ENCODE measurements around the gene CARS1. TPM values are rescaled to one million over a fixed set of nuclear protein-coding genes. Genes with fewer than 3 reads are reported as not detected.

Gene CARS1
- total RNA-seq, 1 donor = 68.2 TPM

DNA sequence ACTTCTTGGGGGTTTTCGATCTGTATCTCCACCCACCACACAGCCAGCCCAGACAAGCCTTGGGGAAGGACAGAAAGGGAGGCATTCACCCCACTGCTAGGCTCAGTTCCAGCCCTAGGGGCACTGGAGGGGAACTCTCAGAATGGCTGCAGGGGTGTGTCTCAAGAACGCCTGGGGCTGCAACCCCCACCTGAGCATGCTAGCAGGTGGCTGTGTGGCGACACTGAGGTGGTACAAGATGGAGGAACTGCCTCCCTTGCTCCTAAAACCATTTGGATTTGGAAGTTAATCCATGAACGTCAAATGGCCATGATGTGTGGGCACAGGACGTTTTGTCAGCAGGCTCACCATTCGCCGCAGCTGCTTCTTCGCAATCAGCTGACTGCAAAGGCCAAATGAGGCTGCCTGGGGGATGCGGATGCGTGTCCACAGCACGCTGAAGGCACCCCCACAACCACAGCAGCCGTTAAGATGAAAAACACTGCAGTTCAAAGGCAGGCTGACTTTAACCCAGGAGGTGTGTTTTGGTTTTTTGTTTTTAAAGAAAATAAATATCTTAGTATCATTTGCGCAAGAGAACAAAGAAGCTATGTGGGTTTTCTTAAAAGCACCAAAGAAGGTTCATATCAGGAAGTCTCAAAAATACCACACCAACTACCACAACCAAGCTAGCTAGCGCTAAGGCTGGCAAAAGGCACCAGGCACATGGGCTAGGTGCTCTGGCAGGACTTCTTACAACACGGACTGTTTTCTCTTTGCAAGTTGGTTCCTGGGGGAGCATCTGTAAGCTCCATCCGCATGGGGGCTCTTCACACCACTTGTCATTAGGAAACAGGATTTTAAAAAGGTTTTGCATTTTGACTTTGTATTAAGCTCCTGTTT is 42.9 kb downstream of the CARS1 start:
- TF ChIP-seq, protein P1, sequence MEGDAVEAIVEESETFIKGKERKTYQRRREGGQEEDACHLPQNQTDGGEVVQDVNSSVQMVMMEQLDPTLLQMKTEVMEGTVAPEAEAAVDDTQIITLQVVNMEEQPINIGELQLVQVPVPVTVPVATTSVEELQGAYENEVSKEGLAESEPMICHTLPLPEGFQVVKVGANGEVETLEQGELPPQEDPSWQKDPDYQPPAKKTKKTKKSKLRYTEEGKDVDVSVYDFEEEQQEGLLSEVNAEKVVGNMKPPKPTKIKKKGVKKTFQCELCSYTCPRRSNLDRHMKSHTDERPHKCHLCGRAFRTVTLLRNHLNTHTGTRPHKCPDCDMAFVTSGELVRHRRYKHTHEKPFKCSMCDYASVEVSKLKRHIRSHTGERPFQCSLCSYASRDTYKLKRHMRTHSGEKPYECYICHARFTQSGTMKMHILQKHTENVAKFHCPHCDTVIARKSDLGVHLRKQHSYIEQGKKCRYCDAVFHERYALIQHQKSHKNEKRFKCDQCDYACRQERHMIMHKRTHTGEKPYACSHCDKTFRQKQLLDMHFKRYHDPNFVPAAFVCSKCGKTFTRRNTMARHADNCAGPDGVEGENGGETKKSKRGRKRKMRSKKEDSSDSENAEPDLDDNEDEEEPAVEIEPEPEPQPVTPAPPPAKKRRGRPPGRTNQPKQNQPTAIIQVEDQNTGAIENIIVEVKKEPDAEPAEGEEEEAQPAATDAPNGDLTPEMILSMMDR (IDR thresholded peaks at IDR 0.05; ENCODE audit: insufficient read depth, low read depth, low read length) = no peak
- no peak overlapping the region for H3K4me3 ChIP-seq (ENCODE audit: low read depth, low read length)
- no peak for DNase-seq (ENCODE audit: low read depth)

DNA sequence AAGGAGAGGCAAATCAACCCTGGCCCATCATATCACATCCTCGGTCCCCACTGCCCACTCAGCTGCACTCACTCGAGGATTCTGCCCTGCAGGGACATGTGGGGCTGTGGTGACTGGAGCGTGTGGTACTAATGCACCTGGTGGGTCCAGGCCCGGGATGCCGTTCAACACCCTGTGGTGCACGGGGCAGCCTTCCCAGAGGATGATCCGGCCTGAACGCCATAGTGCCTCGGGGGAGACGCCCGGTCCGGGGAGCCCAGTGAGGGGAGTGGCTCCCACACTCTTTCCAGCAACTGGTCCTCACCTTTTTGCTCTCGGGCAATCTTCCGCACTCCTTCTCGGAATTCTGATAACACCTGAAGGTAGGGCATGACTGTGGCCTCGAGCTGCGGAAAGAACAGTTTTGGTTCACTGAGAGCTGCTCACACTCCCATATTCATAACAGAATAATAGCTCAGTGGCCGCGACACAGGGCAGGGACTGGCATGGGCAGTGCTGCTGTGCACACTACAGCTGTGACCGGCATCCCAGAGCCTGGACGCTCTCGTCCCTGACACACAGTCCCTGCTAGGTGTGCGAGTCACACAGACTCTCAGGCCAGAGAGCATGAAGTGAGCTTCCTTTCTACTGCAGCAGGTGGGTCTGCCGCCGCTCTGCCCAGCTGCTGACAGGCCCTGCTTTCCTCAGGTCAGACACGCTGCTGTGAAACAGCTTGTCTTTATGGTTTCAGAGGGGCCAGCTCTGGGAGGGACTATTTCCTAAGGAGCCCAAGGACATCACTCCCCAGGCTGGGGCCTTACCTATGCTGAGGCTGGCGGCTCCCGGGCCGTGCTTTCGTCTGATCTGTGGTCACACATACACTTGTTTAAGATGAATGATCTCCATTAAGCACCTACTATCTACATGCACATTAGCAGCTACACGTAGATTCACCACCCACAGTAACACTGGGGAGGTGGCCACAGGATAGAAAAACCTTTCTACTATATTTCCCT is 45.0 kb downstream of the CARS1 start:
- no peak overlapping the region for H3K4me3 ChIP-seq (ENCODE audit: low read depth, low read length)
- TF ChIP-seq, protein P1 (IDR thresholded peaks at IDR 0.05; ENCODE audit: insufficient read depth, low read depth, low read length) = no peak
- DNase-seq (ENCODE audit: low read depth) = no peak

DNA sequence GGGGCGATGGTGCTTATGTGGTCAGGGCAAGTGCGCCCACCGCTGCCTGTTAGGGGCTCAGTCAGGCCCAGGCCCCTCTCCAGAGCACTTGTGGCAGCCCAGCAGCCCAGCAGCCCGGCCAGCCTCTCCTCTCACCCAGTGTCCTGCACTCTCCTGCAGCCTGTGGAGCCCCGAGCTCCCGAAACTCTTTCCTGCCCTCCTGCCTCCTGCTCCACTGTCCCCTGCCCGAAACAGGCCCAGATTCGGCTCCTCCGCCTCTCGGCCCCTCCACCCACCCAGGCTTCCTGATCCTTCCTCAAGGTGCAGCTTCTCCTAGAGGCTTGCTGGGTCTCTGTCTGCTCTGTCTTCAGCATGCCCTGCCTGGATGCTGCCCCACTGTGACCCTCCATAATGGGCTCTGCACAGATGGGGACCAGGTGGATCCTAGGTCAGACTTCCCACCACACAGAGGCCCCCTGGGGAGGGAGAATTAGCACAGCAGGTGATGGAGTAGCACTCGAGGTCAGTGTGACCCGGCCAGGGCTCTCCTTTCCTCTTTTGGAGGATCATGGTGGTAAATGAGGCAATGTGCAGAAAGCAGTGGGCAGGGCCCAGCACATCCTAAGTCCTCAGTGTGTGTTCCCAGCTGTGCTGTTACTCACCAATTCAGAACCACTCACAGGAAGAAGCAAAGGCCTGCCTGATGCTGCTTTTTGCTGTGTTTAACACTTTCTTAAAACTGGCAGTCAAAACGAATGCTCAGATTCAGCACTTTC is 46.5 kb downstream of the CARS1 start:
- H3K4me3 ChIP-seq (ENCODE audit: low read depth, low read length) = no peak overlapping the region
- DNase-seq (ENCODE audit: low read depth) = no peak
- TF ChIP-seq, protein P1 (IDR thresholded peaks at IDR 0.05; ENCODE audit: insufficient read depth, low read depth, low read length) = no peak

DNA sequence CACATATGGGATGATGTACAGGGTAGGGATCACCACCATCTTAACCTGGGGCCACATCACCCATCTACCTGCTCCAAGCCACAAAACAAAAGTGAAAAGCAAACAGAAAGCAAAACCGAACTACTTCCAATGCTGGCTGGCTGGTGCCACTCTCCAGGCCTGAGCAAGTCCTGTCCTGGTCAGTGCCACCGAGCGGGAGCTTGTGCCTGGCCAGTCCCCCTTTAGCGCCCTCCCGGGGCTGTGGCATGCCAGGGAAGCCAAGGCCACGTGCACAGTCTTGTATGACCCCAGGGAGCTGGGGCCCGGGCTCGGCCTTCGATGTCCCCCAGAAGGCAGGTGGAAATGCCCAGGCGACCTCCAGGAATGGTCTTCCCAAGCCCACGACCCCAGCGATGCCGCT is 47.2 kb downstream of the CARS1 start:
- DNase-seq (ENCODE audit: low read depth) = no peak
- H3K4me3 ChIP-seq (ENCODE audit: low read depth, low read length) = no peak overlapping the region
- TF ChIP-seq, protein P1 (IDR thresholded peaks at IDR 0.05; ENCODE audit: insufficient read depth, low read depth, low read length) = no peak

- DNase-seq (ENCODE audit: low read depth) = no peak
- H3K4me3 ChIP-seq (ENCODE audit: low read depth, low read length) = no peak overlapping the region
- TF ChIP-seq, protein P1 (IDR thresholded peaks at IDR 0.05; ENCODE audit: insufficient read depth, low read depth, low read length) = no peak
These were observed 47.7 kb downstream of the CARS1 start for GRCh38 chr11:3009481-3009880.

- no peak for DNase-seq (ENCODE audit: low read depth)
- H3K4me3 ChIP-seq (ENCODE audit: low read depth, low read length) = no peak overlapping the region
- TF ChIP-seq, protein P1 (IDR thresholded peaks at IDR 0.05; ENCODE audit: insufficient read depth, low read depth, low read length) = no peak
These were observed 48.4 kb downstream of the CARS1 start for GRCh38 chr11:3008746-3009336.
